GM18505 (cell line): ENCODE data around the gene AFG1L.
A peak's percentile ranks its signal among the peaks of the same experiment; 100 is the strongest.
"Not testable (repeated sequence)": the region's sequence is repeated elsewhere in the genome, so short reads cannot be mapped to it uniquely, and the experiment has no call there.

Source experiments
- ATAC-seq: cut with Tn5 transposase; IDR thresholded peaks from one replicate; pipeline ENCODE4 v1.9.1; 2021; ENCODE audit not compliant: unreplicated experiment
- POLR2A ChIP-seq: IDR thresholded peaks from 4 replicates; pipeline ENCODE4 v1.6.1; 2011; ENCODE audit warnings: borderline replicate concordance; ENCODE audit not compliant: insufficient read depth, insufficient read length; ENCODE audit errors: extremely low read depth

The AFG1L gene

GRCh38 chr6:108294727-108295625 is at the start of gene AFG1L:
AFG1L (plus strand) TSS chr6:108295054; CDS start chr6:108295080, 26 bp downstream.
- peak; percentile 68 for TF ChIP-seq POLR2A
- ATAC-seq: peak; percentile 85

- not testable (repeated sequence) for ATAC-seq
These were observed 49.8 kb upstream of the AFG1L start for GRCh38 chr6:108245095-108245494.

- TF ChIP-seq POLR2A: no peak
- ATAC-seq: no peak
These were observed 46.8 kb upstream of the AFG1L start for GRCh38 chr6:108247965-108248536.

GRCh38 chr6:108250240-108250866 is 44.5 kb upstream of the AFG1L start:
- no peak for ATAC-seq
- no peak for TF ChIP-seq POLR2A

GRCh38 chr6:108251252-108251651 is 43.6 kb upstream of the AFG1L start:
- TF ChIP-seq POLR2A: no peak

GRCh38 chr6:108252055-108252454 is 42.8 kb upstream of the AFG1L start:
- TF ChIP-seq POLR2A: no peak
- no peak for ATAC-seq

More at GRCh38 chr6:108251252-108251651, 43.6 kb upstream of the AFG1L start:
- ATAC-seq: no peak

GRCh38 chr6:108253241-108253640 is 41.6 kb upstream of the AFG1L start:
- no peak for ATAC-seq
- no peak for TF ChIP-seq POLR2A

- TF ChIP-seq POLR2A: no peak
- ATAC-seq: no peak
These were observed 40.1 kb upstream of the AFG1L start for GRCh38 chr6:108254433-108255410.

- peak; percentile 1 for ATAC-seq
- no peak for TF ChIP-seq POLR2A
These were observed 34.6 kb upstream of the AFG1L start for GRCh38 chr6:108260126-108260808.

- peak; percentile 92 for TF ChIP-seq POLR2A
- ATAC-seq: peak; percentile 93
These were observed 33.9 kb upstream of the AFG1L start, which contains the start of gene SNX3 for GRCh38 chr6:108260809-108261569. SNX3 (minus strand) TSS chr6:108261040; CDS start chr6:108260921, 119 bp downstream.

- TF ChIP-seq POLR2A: no peak
- ATAC-seq: no peak
These were observed 31.5 kb upstream of the AFG1L start for GRCh38 chr6:108263371-108263770.
